SKM-1 treated with dmso at 0.1 percent for 144 hours (cell line): ENCODE data around the gene AGK.
"Not testable (repeated sequence)": the region's sequence is repeated elsewhere in the genome, so short reads cannot be mapped to it uniquely, and the experiment has no call there.

Experiments
- DNase-seq: peaks from one replicate; lab custom pipeline; 2025; ENCODE audit not compliant: unreplicated experiment; lab: John Stamatoyannopoulos, UW

Gene AGK

GRCh38 chr7:141551782-141552181 is 572 bp downstream of the AGK start:
- DNase-seq, result no peak

GRCh38 chr7:141557360-141557759 is 6.2 kb downstream of the AGK start:
- DNase-seq, result no peak

DNA sequence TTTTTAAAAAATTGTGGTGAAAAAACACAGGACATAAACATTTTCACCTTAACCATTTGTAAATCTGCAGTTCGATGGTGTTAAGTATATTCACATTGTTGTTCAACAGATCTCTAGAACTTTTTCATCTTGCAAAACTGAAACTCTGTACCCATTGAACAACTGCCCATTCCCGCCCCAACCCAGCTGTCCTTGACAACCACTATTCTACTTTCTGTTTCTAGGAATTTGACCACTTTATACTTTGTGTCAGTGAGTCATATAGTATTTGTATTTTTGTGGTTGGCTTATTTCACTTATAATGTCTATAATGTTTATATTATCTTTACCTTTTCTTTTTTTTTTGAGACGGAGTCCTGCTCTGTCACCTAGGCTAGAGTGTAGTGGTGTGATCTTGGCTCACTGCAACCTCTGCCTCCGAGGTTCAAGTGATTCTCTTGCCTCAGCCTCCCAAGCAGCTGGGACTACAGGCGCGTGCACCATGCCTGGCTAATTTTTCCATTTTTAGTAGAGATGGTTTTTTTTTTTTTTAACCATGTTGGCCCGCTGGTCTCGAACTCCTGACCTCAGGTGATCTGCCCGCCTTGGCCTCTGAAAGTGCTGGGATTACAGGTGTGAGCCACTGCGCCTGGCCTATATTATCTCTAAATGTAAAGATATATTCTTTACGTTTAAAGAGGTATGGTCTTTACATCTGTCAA is 6.8 kb downstream of the AGK start:
- not testable (repeated sequence) for DNase-seq

DNA sequence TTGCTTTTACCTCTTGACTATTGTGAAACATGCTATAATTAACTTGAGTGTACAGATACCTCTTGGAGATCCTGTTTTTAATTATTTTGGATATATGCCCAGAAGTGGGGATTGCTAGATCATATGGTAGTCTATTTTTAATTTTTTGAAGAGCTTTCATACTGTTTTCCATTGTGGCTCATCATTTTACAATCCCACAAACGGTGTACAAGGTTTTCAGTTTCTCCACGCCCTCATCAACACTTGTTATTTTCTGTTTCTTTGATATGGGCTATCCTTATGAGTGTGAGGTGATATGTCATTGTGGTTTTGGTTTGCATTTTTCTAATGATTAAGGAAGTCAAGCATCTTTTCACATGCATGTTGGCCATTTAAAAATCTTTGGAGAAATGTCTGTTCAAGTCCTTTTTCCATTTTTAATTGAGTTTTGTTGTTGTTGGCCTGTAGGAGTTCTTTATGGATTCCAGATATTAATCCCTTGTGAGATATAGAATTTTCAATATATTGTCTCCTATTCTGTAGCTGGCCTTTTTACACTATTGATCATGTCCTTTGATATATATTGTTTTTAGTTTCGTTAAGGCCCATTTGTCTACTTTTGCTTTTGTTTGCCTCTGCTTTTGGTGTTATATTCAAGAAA is 7.5 kb downstream of the AGK start:
- DNase-seq, result no peak

DNA sequence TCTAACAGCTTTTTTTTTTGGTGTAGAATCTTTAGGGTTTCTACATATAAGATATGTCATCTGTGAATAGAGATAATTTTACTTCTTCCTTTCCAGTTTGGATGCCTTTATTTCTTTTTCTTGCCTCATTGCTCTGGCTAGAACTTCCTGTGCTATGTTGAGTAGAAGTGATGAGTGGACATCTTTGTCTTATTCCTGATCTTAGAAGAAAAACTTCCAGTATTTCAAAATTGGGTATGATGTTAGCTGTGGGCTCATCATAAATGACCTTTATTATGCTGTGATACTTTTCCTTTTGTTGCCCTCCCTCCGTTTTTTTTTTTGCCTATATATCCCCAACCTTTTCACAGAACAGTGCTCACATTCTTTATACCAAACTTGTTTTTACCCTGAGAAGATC is 8.8 kb downstream of the AGK start:
- no peak for DNase-seq

DNA sequence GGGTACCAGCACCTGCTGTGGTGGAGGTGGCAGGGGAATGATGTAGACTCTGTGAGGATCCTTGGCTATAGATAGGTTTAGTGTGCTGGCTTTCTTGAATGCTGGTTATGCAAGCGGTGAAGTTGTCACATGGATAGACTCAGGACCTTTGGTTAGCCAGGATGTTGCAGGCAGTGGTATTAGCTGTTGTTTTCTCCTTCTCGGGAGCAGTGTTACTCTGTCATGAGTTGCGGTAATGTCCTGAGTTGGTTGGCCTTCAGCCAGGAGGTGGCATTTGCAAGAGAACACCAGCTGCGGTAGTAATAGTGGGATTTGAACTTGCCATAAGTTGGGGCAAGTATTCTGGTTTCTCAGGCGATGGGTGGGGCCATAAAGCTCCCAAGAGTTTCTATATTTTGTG is 10.8 kb downstream of the AGK start:
- no peak for DNase-seq

- no peak for DNase-seq
Observed at GRCh38 chr7:141562543-141562942, 11.3 kb downstream of the AGK start.

- no peak for DNase-seq
Observed at GRCh38 chr7:141562972-141563371, 11.8 kb downstream of the AGK start.

DNA sequence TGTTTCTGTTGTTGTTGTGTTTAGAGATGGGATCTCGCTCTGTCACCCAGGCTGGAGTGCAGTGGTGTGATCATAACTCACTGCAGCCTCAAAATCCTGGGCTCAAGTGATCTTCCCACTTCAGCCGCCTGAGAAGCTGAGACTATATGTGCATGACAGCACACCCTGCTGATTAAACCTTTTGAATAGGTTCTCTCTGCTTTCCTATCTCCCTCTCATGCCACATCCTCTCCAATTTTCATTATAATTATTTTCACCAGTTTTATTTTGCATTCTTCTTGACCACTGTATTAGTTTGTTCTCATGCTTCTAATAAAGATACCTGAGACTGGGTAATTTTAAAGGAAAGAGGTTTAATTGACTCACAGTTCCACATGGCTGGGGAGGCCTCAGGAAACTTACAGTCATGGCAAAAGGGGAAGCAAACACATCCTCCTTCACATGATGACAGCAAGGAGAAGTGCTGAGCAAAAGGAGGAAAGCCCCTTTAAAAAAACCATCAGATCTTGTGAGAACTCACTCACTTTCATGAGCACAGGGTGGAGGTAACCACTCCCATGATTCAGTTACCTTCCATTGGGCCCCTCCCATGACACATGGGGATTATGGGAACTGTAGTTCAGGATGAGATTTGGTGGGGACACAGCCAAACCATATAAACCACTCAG is 12.9 kb downstream of the AGK start:
- DNase-seq, result no peak

DNA sequence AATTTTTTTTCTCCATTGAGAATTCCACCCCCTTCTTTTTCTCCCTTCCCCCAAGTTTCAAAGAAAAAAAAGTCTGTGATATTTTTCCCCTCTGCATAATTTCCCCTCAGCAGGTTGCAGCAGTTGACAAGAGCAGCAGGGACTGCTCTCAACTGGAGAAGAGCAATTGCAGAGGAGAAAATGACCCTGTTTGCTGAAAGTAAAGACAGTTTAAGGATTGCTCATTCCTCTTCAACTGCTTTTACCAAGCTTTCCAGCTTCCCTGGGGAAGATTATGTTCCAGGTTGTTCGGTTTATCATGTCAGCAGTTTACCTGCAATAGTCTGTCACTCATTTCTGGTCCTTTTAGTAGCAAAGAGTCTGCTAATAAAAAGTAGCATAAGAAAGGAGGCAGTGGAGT is 16.2 kb downstream of the AGK start:
- no peak for DNase-seq

- DNase-seq, result no peak
Observed at GRCh38 chr7:141568227-141568626, 17.0 kb downstream of the AGK start.

DNA sequence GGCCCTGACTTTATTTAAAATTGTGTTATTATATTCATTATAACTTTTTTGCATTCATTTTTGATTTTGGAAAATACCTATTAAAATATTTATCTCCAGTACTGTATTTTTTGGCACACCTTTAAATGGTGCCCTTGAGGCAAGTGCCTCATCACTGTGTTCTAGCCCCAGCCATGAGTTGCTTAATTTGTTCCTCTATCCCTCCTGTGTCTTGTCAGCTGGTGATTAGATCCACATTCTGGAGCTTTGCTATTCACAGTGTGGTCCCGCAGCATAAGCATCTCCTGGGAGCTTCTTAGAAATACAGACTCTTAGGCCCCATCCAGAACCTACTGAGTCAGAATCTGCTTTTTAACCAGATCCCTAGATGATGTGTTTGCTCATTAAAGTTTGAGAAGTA is 19.8 kb downstream of the AGK start:
- no peak for DNase-seq

DNA sequence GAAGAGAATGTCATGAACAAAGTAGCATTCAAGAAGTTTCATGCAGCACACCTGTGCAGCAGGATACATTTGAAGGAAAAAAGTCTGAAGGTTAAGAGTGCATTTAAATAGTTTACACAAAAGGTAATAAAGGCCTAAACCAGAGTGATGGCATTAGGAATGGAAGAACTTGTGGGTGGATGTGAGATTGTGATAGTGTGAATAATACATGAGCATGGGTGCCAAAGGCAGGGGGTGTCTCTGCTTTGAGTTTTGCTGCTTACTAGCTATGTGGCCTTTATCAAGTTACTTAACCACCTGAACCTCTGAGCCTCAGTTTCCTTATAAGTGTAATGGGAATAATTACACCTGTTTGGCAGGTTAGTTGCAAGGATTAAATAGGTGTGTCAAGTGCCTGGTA is 21.0 kb downstream of the AGK start:
- DNase-seq, result no peak

DNA sequence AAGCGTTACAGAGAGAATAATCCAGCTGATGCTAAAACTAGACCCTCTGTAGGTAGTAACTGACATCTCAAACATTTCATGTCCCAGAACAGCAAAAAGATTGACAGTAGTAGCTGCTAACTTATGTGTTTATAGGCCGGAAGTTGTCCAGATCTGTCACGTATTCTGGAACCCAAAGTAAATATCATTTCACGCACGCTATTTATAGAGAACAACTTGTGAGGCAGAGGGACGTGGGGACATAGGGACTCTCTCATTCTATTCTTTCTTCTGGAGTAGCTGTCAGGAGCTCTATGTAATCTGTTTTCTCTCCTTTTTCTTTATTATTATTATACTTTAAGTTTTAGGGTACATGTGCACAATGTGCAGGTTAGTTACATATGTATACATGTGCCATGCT is 22.3 kb downstream of the AGK start:
- DNase-seq, result no peak

DNA sequence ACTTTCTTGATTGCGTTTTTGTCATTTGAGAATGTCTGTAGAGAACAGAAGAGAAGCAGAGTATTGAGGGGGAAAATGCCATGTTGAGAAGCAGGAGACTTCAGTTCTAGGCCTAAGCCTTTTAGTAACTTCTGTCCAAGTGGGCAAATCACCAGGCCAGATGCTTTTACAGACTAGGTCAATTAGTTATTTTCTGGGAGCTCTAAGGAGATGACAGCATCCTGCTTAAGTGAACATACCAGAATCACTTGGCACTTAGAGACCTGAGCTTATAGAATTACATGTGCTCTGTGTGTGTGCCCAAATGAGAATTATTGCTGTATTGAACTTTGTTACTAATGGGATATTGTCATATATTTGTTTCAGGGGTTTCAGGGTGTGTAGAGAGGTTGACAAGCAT is 24.0 kb downstream of the AGK start:
- no peak for DNase-seq

- DNase-seq, result no peak
Observed at GRCh38 chr7:141575654-141576448, 24.6 kb downstream of the AGK start.

- no peak for DNase-seq
Observed at GRCh38 chr7:141577043-141577839, 26.0 kb downstream of the AGK start.

DNA sequence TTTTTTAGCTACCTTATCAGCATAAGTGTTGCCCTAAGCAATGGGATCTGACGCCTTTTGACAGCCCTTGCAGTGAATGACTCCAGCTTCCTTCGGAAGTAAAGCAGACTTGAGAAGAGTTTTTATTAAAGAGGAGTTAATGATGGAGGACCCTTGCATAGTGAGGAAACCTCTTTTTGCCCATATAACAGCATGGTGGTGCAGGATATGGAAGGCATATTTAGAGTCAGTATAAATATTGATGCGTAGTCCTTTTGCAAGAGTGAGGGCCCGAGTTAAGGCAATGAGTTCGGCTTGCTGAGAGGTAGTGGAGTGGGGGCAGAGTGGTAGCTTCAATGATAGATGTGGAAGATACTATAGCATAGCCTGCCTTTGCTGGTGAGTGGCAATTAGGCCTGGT is 28.7 kb downstream of the AGK start:
- not testable (repeated sequence) for DNase-seq

- not testable (repeated sequence) for DNase-seq
Observed at GRCh38 chr7:141582063-141582462, 30.9 kb downstream of the AGK start.

DNA sequence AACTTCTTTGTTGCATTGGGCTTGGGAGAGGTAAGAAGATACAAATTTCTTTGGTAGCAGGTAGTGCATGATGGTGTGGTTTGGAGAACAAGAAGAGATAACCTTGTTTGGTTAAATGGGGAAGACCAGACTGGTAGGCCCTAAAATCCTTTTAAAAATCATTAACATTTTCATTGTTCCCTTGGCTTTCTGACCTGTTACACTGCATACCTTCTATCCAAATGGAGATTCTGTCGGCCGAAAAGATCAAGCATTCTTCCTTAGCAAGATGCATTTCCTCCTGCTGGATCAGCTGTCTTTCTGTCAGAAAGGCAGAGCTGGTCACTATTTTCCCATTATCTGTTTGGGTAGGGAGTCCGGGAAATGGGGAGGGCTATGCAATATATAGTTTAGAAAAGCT is 33.7 kb downstream of the AGK start:
- DNase-seq, result no peak
